CD4-positive, alpha-beta T cell treated with Interleukin-17A for 4 hours (primary cell): ENCODE data around the gene ATF7IP.

Source experiments
- DNase-seq: peaks from one replicate; pipeline ENCODE4 v3.0.0-alpha.2; 2020; ENCODE audit warnings: mixed read lengths

ATF7IP gene

DNA sequence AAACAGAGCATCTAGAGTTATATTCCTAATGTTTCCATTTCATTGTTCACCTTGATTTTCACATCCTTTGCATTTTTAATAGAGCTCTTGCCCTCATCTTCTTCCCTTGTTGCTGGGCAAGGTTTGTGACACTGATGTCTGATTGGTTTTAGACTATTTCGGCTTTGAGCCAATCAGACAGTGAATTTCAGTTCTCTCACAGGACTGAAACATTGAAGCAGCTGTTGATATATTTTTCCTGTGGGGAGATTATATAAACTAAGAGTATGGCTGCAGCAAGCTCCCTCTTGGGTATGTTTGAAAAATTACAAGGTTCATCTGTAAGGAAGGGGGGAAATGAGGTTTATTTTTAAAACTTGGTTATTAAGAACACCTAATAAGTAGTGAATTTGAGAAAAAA, 51.2 kb downstream of the ATF7IP start:
- peak; percentile 31 for DNase-seq

DNA sequence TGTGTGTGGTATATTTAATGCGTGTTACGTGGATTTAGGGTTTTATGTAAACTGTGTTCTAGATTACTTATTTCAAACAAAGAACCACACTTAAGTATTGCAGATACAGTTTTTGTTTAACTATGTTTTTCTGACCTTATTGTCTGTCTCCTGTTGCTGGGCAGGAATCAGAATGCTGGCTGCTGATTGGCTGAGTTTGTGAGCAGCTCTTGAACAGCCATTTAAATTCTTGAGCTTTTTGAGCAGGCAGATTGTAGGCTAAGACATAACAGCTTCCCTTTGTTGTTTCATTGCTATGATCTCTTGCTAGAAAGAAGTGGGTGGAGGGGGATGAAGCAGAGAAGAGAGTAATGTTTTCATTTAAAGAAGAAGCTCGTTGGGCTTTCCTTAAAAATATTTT, 52.2 kb downstream of the ATF7IP start:
- peak; percentile 73 for DNase-seq

DNA sequence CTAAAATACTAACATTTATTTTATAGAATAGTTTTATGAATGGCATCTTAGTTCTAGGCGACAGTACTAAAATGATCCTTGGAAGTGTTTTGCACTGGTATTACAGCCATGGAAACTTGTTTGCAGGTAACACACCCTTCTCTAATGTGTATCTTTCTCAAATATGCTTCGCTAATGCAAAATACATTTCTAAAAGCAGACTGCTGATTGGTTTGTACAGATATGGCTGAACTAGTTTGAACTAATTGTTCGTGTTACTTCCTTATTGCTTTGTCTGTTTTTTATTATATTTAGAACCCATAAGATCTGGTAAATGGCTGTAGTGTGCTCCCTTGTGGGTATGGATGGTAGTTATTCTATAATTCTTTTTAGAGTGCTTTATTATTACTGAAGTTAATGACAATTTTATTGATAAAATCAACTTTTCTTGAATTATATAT, 53.0 kb downstream of the ATF7IP start:
- no peak for DNase-seq

DNA sequence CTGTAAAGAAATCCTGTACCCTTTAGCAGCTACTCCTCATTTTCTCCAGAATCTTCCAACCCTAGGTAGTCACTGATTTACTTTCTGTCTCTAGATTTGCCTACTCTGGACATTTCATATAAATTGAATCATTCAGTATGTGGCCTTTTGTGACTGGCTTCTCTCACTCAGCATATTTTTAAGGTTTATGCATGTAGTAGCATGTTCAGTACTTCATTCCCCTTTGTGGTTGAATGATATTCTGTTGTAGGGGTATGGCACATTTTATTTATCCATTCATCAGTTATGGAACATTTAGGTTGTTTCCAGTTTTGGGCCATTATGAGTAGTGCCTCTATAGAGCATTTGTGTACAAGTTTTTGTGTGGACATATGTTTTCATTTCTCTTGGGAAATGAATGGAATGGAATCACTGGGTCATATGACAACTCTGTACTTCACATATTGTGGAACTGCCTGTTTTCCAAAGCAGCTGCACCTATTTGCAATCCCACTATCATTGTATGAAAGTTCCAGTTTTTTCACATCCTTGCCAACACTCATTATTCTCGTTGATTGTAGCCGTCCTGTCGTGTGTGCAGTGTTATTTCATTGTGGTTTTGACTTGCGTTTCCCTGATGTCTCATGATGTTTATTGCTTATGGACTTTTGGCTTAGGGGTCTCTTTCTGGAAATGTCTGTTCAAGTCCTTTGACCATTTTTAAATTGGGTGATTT, 57.2 kb downstream of the ATF7IP start:
- DNase-seq, result no peak

DNA sequence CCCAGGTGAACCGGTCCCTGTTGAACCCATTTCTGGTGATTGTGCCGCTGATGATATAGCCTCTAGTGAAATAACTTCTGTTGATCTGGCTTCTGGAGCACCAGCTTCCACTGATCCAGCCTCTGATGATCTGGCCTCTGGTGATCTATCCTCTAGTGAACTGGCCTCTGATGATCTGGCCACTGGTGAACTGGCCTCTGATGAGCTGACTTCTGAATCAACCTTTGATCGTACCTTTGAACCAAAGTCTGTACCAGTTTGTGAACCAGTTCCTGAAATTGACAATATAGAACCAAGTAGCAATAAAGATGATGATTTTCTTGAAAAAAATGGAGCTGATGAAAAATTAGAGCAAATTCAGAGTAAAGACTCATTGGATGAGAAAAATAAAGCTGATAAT, 59.1 kb downstream of the ATF7IP start:
- DNase-seq, result no peak

DNA sequence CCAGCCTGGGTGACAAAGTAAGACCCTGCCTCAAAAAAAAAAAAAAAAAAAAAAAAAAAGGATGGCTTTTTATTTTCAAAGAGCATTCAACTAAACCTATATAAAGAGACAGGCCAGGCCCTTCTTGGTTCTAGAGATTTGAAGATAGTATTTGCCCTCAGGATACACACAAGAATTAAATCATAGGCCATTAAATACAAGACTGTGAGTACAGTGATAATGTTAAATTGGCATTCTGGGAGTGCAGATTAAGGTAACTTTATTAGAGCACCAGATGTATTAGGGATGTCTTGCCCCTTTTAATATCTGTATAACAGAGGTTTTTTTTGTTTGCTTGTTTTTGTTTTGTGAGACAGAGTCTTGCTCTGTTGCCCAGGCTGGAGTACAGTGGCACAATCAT, 61.3 kb downstream of the ATF7IP start:
- DNase-seq, result no peak

DNA sequence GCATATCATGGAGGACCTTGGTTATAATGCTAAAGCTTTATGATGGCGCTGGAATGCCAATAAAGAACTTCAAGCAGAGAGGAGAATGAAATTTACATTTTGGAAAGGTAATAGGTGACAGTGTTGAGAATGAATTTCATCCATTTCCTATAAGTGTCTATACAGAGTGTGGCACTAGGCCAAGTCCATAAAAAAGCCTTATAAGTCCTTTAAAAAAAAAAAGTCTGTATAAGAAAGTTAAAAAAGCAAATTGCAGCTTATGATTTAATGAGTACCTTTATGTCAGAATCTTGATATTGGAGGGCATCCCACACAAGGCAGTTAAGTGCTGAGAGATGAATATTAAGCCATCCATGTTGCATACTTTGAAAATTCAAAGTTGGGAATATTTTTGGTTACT, 62.4 kb downstream of the ATF7IP start:
- DNase-seq, result no peak

DNA sequence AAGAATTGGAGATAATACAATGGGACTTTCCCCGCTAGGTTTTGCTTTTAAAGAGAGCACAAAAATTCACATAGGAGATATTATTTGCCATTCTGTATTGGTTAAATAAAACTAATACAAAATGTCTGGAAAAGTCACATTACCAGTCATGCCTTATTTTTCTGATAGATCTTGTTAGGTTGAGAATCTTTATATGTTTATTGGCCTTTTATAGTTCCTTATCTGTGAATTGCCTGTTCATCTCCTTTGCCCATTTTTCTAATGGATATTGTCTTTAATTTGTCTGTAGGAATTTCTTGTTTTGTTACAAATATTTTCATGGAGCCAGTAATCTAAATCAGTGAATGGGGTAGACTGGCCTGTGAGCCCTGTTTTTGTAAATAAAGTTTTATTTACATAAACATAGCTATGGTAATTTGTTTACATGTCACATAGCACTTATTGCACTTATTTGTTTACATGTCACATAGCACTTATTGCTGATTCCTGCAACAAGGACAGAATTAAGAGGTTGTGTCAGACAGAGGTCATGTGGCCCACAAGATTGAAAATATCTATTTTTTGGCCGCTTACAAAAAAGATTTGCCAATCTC, 65.0 kb downstream of the ATF7IP start:
- DNase-seq, result no peak

DNA sequence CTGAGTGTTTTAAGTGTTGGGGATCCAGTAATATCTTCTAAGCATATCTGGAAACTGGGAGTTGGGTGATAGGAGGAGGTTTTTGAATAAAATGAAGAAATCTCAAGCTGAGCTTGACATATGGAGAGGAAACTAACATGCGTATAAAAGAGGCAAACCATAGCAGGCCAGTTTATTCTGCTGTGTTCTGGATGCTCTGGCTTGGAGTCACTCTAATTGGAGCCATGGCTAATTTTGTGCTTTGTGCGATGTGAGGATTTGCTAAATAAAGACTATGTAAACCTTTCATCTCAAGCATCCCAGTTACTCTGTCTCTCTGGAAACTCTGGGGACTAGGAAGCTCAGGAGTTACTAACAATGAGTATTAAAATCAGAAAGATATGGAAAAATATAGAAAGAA, 66.5 kb downstream of the ATF7IP start:
- no peak for DNase-seq

DNA sequence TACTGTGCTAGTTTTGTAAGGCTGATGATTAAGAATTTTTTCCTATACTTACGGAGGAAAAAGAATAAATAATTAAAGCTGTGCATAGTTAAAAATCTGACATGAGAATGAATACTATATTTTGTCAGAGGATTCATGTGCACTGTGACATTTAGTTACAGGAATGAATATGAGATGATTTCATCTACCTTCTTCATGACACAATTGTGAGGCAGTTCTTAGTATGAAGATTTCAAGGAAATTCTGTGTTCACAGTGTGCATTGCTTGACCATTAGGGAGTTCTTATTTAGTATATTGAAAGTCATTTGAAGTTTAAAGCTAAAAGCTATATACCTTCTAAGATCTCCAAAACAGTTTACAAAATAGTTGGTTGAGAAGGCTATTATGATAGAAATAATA, 70.1 kb downstream of the ATF7IP start:
- no peak for DNase-seq

DNA sequence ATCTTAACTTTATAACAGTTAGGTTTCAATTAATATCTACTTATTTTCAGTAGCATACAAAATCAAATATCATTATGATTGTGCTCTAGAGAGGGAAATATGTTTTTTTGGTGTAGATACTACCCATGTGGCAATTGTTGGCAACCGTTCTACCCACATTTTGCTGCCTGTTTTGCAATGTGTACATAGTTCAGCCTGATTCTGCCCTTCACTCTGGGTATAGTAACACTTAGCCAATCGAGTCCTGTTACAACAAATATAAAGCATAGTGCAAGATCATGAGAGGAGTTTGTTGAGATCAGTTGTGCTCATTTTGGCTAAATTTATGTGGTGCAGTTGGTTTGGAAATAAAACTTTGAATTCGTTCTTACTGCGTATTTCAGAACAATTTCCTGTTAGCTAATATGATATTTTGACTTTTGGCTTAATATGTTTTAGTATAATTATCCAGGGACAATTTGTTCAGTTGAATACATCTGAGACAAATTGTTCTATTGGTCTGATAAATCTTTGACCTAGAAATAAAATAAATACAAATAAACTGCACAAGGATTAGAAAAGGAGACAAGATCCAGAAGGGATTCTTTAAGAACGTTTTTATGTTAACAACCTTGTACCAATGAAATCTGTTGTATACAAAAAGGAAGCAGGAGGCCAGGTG, 76.9 kb downstream of the ATF7IP start:
- DNase-seq, result no peak

DNA sequence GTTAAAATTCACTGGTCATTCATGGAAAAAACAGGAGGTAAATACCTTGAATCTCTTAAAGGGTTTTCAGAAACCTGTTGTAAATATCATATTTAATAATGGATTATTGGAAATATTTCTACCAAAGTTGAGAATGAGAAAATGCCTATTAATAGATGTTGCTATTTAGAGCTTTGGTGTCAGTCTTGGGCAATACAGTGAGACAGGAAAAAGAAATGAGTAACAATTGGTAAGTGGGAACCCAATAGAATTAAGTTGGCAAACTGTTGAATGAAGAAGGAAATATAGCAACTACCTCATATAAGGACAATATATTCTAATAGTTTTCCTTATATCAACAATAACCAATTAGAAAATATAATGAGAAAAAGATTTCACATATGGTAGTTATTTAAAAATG, 78.0 kb downstream of the ATF7IP start:
- no peak for DNase-seq

DNA sequence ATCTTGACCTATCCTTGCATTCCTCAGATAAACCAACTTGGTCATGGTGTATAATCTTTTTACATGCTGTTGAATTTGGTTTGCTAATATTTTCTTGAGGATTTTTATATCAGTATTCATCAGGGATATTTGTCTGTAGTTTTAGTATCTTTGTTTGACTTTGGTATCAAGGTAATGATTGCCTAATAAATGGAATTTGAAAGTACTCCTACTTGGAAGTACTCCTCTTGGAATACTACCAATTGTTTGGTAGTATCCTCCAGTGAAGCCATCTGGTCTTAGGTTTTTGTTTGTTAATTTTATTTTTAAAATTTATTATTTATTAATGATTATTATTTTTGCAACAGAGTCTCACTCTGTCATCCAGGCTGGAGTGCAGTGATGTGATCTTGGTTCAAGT, 85.0 kb downstream of the ATF7IP start:
- DNase-seq, result no peak

DNA sequence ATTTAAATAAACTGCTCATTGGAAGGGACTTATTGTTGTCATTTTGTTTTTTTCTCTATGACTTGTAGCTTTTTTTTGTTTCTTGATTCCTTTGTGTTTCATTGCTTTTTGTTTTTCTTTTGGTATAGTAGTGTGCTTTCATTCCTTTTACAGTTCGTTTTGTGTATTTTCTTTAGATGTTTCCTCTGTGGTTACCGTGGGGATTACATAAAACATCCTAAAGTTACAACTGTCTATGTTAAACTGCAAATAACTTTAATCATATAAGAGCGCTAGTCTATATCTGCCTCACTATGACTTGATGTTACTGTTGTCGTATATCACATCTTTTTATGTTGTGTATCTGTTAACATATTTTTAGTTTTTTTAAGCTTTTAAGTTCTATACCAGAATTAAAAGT, 86.9 kb downstream of the ATF7IP start:
- no peak for DNase-seq

DNA sequence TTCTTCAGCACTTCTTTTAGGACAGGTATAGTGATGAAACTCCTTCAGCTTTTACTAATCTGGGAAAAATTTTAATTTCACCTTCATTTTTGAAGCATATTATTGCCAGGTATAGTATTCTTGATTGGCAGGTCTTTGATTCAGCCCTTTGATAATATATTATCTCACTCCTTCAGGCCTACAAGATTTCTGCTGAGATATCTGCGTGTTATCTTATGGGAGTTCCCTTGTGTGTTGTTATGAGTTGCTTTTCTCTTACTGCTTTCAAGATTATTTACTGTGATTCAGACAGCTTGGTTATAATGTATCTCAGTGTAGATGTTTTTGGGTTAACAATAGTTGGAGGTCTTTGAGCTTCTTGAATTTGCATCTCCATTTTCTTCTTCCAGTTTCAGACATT, 87.4 kb downstream of the ATF7IP start:
- DNase-seq, result no peak

DNA sequence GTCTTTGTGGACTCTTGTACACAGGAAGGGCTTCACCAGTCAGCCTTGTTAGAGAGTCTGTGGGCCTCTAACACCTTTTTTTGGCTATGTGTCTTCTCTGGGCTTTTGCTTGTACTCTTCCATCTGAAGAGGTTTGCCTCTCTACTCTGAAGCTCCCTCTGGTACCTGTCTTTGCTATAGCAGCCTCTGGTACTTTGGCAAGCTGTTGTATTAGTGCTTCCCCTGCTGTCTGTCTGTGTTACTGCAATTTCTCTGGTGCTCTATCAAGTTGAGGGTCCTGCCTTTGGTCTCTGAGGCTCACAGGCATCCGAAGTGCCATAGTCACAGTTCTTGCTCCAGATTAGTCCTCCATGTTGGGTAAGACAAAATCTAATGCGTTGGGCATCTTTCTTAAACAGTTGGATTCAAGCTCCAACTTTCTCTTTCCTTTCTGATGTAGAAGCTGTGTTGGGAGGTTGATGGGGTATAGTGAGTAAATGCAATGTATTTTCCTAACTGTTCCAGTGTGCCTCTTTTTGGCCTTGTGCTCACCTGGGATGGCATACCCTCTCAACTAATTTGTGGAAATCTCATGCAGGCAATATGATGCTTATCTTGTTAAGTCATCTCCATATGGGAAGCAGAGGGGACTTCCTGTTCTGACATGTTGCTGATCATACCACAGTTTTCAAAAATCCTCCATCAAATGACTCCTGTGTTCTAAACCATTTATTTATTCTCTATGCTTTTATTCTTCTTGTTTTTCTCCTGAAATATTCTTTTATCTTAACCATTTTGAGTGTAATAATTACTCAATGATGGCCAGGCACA, 88.8 kb downstream of the ATF7IP start:
- peak; percentile 11 for DNase-seq

DNA sequence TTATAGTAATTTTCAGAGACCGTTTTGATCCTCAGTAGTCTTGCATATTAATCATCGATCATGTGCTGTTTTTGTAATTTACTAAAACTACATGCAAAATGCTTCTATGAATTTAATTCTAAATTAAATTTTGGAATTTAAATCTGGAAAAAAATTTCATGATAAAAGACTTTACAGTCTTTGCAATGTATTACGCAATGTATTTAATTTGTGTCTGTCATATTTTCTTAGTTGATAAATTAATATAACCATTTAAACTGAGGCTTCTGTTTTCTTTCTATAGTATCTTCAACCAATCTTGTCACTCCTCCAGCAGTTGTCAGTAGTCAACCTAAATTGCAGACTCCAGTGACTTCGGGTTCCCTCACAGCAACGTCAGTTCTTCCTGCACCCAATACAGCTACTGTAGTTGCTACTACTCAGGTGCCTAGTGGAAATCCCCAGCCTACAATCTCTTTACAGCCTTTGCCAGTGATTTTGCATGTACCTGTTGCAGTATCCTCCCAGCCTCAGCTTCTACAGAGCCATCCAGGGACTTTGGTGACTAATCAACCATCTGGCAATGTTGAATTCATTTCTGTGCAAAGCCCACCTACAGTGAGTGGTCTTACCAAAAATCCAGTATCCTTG, 94.8 kb downstream of the ATF7IP start:
- no peak for DNase-seq

DNA sequence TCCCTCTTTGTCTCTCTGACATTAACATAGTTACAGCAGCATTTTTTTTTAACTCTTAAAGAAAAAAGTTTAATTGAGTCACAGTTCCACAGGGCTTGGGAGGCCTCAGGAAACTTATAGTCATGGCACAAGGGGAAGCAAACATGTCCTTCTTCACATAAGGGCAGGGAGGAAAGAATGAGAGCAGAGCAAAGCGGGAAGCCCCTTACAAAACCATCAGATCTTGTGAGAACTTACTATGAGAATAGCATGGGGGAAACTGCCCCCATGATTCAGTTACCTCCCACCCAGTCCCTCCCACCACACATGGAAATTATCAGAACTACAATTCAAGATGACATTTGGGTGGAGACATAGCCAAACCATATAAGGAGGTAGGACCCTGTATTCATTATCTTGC, 106.0 kb downstream of the ATF7IP start:
- DNase-seq, result no peak

DNA sequence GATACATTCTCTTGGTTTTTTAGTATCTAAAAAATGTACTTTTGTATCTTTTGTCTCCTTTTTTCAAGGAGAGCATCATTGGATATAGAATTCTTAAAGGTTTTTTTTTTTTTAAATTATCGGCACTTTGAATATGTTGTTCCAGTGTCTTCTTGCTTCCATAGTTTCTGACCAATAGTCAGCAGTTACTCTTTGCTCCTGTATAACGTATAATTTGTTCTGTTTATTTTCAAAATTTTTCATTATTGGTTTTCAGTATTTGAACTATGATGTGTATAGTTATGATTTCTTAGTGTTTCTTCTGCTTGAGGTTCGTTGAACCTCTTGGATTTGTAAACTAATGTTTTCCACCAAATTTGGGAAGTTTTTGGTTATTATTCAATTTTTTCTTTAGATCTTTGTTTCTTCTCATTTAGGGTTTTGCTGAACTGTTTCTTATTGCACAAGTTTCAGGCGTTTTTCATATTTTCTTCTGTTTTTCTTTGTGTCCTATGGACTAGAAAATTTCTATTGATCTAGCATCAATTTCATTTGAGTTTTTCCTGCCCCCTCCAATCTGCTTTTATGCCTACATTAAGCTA, 108.3 kb downstream of the ATF7IP start:
- DNase-seq, result no peak

DNA sequence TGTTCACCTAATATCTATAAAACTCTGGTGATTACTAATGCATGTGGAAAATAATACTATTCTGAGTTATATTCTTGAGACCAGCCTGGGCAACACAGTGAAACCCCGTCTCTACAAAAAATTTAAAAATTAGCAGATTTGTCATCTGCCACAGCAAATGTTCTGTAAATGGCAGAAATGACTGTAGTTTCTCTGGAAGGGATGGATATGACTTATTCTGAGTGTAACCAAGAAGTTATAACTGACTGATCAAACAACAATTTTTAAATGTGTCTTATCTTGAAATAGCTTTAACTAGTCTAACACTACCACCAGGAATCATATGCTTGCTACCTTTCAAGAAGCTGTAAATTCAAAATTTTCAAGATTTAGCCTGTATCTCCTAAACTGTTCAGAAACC, 113.5 kb downstream of the ATF7IP start:
- no peak for DNase-seq

DNA sequence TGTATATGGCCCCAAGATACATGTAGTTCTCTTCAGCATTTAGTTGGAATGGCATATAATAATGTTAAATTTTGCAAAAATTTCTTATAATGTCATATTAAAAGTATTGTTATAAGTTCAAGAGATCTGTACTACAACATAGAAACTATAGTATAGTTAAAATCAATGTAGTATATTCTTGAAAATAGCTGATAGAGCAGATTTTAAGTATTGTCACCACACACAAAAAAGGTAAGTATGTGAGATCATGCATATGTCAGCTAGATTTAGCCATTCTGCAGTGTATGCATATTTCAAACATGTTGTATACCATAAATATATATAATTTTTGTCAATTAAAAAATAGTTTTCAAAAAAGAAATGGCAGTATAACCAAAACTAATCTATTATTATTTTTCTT, 115.7 kb downstream of the ATF7IP start:
- DNase-seq, result no peak

DNA sequence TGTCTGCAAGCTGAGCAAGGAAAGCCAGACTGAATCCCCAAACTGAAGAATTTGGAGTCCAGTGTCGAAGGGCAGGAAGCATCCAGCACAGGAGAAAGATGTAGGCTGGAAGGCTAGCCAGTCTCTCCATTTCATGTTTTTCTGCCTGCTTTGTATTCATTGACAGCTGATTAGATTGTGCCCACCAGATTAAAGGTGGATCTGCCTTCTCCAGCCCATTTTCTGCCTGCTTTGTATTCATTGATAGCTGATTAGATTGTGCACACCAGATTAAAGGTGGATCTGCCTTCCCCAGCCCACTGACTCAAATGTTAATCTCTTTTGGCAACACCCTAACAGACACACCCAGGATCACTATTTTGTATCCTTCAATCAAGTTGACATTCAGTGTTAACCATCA, 116.9 kb downstream of the ATF7IP start:
- DNase-seq, result no peak

DNA sequence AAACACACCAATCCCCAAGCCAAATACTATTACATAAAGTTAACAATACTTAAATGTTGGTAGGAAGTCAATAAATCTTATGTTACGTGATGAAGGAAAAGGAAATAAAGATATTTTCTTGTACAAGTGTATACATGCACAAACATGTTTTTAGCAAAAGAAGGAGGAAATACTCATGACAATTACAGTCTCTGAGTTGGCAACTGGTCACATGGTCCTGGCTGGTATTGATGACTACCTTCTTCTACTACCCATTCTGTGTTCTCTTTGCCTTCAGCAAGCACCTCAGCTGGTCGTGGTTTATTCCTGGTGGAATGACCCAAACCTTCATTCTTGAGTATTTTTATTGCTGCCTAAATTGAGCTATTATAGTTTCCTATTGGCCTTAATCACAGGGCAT, 117.4 kb downstream of the ATF7IP start:
- DNase-seq, result no peak
